K562 (cell line): Measurements from ENCODE around the gene CRCP. TPM values are rescaled to one million over a fixed set of nuclear protein-coding genes. Genes with fewer than 3 reads are reported as not detected.

Experiments
- RUNX1 ChIP-seq: sonication (generic); IDR thresholded peaks from 2 replicates; pipeline ENCODE4 v1.6.1; 2016; ENCODE audit warnings: antibody characterized with exemption, low read depth
- SMARCC2 ChIP-seq: fragments of 450-650 bp; IDR thresholded peaks from 2 replicates; pipeline ENCODE4 v1.6.1; 2017; ENCODE audit warnings: antibody characterized with exemption, moderate library complexity, mild to moderate bottlenecking, low read depth
- SRSF7 ChIP-seq: fragments of 200-400 bp; formaldehyde crosslinking; optimal IDR thresholded peaks from 2 replicates; pipeline ENCODE3; 2017; ENCODE audit warnings: mild to moderate bottlenecking, low read depth, low read length
- THRAP3 ChIP-seq: fragments of 450-650 bp; IDR thresholded peaks from 2 replicates; pipeline ENCODE4 v1.6.1; 2016; ENCODE audit warnings: mild to moderate bottlenecking, inconsistent platforms, borderline replicate concordance
- ZNF133 ChIP-seq: fragments of 250-450 bp; sonication (Bioruptor Pico); IDR thresholded peaks from 2 replicates; pipeline ENCODE4 v1.4.0; 2020; ENCODE audit warnings: mild to moderate bottlenecking
- polyA plus RNA-seq, 8 experiments: library from polyadenylated mRNA; depleted of rRNA in 4 of 8; stranded (reverse) in 5 of 8; unstranded in 3 of 8; fragments of >200 nt; fragmentation: Nextera tagmentation in 2 of 8; fragmentation: Illumina TruSeq in 1 of 8; extraction: Ambion mirVana in 2 of 8; extraction: Trizol in 1 of 8; gene quantifications; 2 replicates each; pipeline versions ENCODE4 v1.2.1 to v1.2.3, GENCODE V29; 2011 to 2014; ENCODE audit warnings: inconsistent platforms in 1 of 8, missing spikeins in 1 of 8
- total RNA-seq, 7 experiments: library from RNA; depleted of rRNA in 6 of 7; stranded (reverse); fragments of >200 nt in 6 of 7; fragmentation: Illumina TruSeq in 2 of 7; extraction: Trizol in 2 of 7; gene quantifications; 2 replicates each; pipeline versions ENCODE4 v1.2.1 to v1.2.3, GENCODE V29; 2011 to 2021; ENCODE audit warnings: low replicate concordance in 1 of 7
- TF ChIP-seq, protein P1 (sequence below): fragments of 450-650 bp; IDR thresholded peaks from 2 replicates; pipeline ENCODE4 v1.6.1; 2016; ENCODE audit warnings: mild to moderate bottlenecking, moderate library complexity
- TF ChIP-seq, protein P2 (sequence below): sonication (generic); formaldehyde crosslinking; IDR thresholded peaks from 2 replicates; pipeline ENCODE4 v1.8.1; 2023; ENCODE audit warnings: mild to moderate bottlenecking, missing genetic modification reagents
- TF ChIP-seq, protein P3 (sequence below): IDR thresholded peaks from 2 replicates; pipeline ENCODE4 v1.6.1; 2012; ENCODE audit warnings: low read depth, low read length, improper control_type of control experiment, borderline replicate concordance
- TF ChIP-seq, protein P4 (sequence below): fragments of 450-650 bp; formaldehyde crosslinking; IDR thresholded peaks from 2 replicates; pipeline ENCODE4 v1.4.0; 2020; ENCODE audit warnings: mild to moderate bottlenecking, moderate library complexity

Gene CRCP
- total and polyA plus RNA-seq, 9 of the 15 experiments (the other 6 are each of a cell fraction or from before 2014, with no cell fraction given): 22.1 to 58.3 (median 43.4) TPM

DNA sequence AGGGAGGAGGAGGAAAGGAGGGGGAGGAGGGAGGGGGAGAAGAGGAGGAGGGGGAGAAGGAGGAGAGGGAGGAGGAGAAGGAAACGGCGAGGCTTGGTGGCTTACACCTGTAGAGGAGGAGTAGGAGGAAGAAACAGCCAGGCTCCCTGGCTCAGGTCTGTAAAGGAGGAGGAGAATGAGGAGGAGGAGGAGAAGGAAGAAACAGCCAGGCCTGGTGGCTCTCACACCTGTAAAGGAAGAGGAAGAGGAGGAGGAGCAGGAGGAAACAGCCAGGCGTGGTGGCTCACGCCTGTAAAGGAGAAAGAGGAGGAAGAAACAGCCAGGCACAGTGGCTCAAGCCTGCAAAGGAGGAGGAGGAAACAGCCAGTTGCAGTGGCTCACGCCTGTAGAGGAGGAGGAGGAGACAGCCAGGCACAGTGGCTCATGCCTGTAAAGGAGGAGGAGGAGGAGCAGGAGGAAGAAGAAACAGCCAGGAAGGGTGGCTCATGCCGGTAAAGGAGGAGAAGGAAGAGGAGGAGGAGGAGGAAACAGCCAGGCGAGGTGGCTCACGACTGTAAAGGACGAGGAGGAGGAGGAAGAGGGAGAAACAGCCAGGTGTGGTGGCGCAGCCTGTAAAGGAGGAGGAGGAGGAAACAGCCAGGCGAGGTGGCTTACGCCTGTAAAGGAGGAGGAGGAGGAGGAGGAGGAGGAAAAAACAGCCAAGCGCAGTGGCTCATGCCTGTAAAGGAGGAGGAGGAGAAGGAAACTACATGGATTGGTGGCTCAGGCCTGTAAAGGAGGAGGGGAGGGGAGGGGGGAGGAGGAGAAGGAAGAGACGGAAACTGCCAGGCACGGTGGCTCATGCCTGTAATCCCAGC, 14.9 kb upstream of the CRCP start (continued):
- TF ChIP-seq, protein P1, sequence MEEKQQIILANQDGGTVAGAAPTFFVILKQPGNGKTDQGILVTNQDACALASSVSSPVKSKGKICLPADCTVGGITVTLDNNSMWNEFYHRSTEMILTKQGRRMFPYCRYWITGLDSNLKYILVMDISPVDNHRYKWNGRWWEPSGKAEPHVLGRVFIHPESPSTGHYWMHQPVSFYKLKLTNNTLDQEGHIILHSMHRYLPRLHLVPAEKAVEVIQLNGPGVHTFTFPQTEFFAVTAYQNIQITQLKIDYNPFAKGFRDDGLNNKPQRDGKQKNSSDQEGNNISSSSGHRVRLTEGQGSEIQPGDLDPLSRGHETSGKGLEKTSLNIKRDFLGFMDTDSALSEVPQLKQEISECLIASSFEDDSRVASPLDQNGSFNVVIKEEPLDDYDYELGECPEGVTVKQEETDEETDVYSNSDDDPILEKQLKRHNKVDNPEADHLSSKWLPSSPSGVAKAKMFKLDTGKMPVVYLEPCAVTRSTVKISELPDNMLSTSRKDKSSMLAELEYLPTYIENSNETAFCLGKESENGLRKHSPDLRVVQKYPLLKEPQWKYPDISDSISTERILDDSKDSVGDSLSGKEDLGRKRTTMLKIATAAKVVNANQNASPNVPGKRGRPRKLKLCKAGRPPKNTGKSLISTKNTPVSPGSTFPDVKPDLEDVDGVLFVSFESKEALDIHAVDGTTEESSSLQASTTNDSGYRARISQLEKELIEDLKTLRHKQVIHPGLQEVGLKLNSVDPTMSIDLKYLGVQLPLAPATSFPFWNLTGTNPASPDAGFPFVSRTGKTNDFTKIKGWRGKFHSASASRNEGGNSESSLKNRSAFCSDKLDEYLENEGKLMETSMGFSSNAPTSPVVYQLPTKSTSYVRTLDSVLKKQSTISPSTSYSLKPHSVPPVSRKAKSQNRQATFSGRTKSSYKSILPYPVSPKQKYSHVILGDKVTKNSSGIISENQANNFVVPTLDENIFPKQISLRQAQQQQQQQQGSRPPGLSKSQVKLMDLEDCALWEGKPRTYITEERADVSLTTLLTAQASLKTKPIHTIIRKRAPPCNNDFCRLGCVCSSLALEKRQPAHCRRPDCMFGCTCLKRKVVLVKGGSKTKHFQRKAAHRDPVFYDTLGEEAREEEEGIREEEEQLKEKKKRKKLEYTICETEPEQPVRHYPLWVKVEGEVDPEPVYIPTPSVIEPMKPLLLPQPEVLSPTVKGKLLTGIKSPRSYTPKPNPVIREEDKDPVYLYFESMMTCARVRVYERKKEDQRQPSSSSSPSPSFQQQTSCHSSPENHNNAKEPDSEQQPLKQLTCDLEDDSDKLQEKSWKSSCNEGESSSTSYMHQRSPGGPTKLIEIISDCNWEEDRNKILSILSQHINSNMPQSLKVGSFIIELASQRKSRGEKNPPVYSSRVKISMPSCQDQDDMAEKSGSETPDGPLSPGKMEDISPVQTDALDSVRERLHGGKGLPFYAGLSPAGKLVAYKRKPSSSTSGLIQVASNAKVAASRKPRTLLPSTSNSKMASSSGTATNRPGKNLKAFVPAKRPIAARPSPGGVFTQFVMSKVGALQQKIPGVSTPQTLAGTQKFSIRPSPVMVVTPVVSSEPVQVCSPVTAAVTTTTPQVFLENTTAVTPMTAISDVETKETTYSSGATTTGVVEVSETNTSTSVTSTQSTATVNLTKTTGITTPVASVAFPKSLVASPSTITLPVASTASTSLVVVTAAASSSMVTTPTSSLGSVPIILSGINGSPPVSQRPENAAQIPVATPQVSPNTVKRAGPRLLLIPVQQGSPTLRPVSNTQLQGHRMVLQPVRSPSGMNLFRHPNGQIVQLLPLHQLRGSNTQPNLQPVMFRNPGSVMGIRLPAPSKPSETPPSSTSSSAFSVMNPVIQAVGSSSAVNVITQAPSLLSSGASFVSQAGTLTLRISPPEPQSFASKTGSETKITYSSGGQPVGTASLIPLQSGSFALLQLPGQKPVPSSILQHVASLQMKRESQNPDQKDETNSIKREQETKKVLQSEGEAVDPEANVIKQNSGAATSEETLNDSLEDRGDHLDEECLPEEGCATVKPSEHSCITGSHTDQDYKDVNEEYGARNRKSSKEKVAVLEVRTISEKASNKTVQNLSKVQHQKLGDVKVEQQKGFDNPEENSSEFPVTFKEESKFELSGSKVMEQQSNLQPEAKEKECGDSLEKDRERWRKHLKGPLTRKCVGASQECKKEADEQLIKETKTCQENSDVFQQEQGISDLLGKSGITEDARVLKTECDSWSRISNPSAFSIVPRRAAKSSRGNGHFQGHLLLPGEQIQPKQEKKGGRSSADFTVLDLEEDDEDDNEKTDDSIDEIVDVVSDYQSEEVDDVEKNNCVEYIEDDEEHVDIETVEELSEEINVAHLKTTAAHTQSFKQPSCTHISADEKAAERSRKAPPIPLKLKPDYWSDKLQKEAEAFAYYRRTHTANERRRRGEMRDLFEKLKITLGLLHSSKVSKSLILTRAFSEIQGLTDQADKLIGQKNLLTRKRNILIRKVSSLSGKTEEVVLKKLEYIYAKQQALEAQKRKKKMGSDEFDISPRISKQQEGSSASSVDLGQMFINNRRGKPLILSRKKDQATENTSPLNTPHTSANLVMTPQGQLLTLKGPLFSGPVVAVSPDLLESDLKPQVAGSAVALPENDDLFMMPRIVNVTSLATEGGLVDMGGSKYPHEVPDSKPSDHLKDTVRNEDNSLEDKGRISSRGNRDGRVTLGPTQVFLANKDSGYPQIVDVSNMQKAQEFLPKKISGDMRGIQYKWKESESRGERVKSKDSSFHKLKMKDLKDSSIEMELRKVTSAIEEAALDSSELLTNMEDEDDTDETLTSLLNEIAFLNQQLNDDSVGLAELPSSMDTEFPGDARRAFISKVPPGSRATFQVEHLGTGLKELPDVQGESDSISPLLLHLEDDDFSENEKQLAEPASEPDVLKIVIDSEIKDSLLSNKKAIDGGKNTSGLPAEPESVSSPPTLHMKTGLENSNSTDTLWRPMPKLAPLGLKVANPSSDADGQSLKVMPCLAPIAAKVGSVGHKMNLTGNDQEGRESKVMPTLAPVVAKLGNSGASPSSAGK: 0 out of 2 replicates have a peak, but pooled peaks have one; percentile 49
- TF ChIP-seq, protein P2, sequence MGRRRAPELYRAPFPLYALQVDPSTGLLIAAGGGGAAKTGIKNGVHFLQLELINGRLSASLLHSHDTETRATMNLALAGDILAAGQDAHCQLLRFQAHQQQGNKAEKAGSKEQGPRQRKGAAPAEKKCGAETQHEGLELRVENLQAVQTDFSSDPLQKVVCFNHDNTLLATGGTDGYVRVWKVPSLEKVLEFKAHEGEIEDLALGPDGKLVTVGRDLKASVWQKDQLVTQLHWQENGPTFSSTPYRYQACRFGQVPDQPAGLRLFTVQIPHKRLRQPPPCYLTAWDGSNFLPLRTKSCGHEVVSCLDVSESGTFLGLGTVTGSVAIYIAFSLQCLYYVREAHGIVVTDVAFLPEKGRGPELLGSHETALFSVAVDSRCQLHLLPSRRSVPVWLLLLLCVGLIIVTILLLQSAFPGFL (CRISPR knock-in tag): no peak
- peak; percentile 79 for TF ChIP-seq THRAP3
- 0 out of 2 replicates have a peak, but pooled peaks have one; percentile 27 for TF ChIP-seq SMARCC2
- TF ChIP-seq, protein P3, sequence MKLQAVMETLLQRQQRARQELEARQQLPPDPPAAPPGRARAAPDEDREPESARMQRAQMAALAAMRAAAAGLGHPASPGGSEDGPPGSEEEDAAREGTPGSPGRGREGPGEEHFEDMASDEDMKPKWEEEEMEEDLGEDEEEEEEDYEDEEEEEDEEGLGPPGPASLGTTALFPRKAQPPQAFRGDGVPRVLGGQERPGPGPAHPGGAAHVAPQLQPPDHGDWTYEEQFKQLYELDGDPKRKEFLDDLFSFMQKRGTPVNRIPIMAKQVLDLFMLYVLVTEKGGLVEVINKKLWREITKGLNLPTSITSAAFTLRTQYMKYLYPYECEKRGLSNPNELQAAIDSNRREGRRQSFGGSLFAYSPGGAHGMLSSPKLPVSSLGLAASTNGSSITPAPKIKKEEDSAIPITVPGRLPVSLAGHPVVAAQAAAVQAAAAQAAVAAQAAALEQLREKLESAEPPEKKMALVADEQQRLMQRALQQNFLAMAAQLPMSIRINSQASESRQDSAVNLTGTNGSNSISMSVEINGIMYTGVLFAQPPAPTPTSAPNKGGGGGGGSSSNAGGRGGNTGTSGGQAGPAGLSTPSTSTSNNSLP: no peak
- no peak for TF ChIP-seq ZNF133
- no peak for TF ChIP-seq RUNX1
- no peak for TF ChIP-seq SRSF7
- TF ChIP-seq, protein P4, sequence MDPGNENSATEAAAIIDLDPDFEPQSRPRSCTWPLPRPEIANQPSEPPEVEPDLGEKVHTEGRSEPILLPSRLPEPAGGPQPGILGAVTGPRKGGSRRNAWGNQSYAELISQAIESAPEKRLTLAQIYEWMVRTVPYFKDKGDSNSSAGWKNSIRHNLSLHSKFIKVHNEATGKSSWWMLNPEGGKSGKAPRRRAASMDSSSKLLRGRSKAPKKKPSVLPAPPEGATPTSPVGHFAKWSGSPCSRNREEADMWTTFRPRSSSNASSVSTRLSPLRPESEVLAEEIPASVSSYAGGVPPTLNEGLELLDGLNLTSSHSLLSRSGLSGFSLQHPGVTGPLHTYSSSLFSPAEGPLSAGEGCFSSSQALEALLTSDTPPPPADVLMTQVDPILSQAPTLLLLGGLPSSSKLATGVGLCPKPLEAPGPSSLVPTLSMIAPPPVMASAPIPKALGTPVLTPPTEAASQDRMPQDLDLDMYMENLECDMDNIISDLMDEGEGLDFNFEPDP: no peak
